GM21360 (cell line): ENCODE measurements around the gene CD40LG.

Experiments used
- ATAC-seq: cut with Tn5 transposase; IDR thresholded peaks from one replicate; pipeline ENCODE4 v1.9.1; 2021; ENCODE audit warnings: mild to moderate bottlenecking, moderate library complexity; ENCODE audit not compliant: unreplicated experiment

The CD40LG gene

DNA sequence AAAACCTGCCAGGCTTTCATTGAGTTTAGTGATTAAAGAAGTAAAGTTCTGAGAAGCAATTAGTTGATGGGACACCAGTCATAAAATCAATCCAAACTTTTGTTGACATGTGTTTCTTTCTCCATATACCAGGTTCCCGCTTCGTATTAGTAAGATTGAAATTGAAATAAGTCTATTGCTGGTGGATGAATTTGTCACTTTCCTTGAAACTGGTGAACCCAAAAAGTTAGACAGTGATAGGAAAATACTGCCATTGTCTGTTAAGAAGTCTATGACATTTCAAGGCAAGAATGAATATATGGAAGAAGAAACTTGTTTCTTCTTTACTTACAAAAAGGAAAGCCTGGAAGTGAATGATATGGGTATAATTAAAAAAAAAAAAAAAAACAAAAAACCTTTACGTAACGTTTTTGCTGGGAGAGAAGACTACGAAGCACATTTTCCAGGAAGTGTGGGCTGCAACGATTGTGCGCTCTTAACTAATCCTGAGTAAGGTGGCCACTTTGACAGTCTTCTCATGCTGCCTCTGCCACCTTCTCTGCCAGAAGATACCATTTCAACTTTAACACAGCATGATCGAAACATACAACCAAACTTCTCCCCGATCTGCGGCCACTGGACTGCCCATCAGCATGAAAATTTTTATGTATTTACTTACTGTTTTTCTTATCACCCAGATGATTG lies at the start of gene CD40LG:
Gene CD40LG (plus strand): TSS at position 482 of the 684 bp plus-strand sequence. CDS start 91 bp downstream, at position 573.
- ATAC-seq: no peak

GRCh38 chrX:136598631-136599030 lies 49.3 kb upstream of the CD40LG start:
- ATAC-seq: no peak

GRCh38 chrX:136600059-136600458 lies 47.9 kb upstream of the CD40LG start:
- no peak for ATAC-seq

DNA sequence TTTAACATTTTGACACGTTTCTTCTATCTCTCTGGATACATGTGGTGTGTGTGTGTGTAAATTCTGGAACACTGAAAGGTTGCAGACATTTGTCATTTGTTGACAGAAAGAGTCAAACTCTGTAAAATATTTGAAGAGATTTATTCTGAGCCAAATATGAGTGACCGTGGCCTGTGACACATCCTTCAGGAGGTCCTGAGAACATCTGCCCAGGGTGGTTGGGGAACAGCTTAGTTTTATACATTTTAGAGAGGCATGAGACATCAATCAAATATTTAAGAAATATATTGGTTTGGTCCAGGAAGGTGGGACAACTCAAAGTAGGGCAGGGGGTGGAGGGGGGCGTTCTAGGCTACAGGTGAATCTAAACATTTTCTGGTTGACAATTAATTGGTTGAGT lies 40.7 kb upstream of the CD40LG start:
- ATAC-seq: no peak

DNA sequence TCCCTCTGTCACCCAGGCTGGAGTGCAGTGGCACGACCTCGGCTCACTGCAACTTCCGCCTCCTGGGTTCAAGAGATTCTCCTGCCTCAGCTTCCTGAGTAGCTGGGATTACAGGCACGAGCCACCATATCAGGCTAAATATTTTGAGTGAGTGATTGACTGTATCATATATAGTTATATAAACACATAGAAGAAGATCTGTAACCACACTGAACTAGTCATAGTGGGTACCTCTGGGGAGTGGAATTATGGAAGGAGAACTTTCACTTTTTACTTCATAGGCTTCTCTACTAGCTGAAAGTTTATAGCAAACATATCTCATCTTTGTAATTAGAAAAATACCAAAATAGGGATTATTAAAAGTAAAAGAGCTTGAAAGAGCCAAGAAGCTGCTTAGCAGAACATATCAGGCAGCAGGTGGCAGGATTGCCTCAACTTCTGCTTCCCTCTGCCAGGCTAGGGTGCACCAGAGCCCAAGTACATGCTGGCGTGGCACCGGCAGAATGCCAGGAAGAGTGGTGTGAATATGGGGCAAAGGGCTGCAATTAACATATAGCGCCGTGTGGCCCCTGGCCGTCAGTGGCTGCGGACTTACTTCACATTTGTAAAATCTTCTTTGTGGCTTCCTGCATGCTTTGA lies 39.5 kb upstream of the CD40LG start:
- ATAC-seq: no peak

DNA sequence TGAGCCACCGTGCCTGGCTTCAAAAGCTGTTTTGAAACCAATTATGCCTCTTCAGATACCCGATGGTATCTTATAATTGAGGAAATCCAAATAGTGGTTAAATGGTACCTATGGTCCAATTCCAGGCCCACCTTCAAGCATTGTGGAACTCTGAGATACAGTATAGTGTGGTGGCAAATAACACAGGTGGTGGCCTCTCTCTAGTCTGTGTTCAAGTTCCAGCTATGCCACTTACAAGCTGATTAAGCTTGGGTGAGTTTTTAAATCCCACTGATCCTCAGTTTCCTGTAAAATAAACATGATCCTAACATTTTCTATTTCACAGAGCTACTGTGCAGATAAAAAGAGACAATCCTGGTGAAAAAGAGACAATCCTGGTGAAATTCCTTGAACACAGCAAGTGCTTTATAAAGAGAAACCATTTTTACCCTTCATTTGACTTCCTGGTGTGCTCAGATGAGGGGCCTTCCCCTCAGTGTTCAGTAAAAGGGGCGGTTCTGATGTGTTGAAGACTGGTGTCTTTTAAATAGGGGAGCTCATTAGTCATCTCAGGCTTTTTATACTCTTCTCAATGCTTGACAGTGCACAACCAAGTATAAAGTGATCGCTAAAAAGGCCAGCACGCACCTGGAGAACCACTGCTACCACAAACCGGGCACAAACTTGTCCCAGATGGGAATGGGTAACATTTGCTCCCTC lies 30.8 kb upstream of the CD40LG start:
- ATAC-seq: peak; percentile 88

DNA sequence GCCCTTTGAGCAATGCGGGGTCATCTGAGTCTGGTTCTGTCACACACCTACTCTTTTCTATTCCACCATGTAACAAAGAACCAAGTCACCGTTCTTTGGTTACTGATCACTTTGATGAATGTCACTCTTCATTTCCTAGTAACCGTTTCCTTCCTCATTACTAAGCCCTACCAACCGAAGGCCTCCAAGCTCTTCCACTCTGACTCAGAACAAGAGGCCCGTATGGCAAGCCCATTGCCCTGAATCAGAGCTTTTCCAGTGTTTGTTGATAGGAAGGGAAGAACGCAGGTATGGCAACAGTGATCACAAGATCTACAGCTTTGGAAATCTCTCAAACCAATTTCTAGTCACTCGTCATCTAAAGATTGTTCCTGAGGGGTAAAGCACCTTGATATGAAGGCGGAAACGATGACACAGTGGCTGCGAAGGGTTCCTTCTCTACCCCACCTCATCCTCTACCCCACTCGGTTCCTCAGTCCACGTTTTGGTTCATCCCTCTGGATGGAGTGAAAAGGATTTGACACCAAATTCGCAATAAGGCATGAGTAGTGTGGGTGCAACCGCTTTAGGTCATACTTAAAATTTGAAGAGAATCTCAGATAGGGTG lies 28.0 kb upstream of the CD40LG start:
- no peak for ATAC-seq

DNA sequence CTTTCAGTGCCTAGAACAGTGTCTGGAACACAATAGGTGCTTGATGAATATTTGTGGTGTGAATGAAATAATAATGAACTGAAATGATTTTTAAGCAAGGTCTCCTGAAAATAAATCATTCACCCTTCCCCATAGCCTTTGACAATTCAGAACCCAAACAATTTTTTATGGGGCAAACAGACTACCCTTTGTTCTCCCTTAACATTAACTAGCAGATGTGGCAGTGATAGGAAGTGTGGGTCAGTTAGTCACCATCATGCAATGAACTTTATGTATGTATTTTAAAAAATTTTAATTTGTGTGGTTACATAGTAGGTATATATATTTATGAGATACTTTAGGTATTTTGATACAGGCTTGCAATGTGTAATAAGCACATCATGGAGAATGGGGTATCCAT lies 27.2 kb upstream of the CD40LG start:
- ATAC-seq: no peak

GRCh38 chrX:136622568-136622967 lies 25.4 kb upstream of the CD40LG start:
- no peak for ATAC-seq

GRCh38 chrX:136623396-136623795 lies 24.6 kb upstream of the CD40LG start:
- no peak for ATAC-seq

DNA sequence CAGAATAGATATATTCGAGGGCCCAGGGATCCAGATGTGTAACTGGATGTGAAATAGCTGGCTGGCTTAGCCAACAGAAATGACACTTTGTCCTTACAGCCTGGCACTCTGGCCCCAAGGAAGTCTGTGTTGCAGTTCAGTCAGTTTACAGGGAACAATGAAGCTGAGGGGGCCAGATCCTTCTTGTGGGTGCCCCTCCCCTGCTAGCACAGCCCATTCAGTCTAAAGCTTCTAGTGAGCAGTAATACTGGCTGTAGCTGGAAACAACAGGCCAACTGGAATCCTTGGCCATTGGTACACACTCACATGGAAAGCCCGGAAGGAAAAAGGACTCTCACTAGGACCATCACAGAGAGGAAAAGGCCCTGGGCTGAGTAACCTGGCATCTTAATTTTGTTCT lies 22.7 kb upstream of the CD40LG start:
- ATAC-seq: no peak

GRCh38 chrX:136626237-136626636 lies 21.7 kb upstream of the CD40LG start:
- no peak for ATAC-seq

GRCh38 chrX:136626891-136627290 lies 21.1 kb upstream of the CD40LG start:
- ATAC-seq: no peak

- no peak for ATAC-seq
Observed at GRCh38 chrX:136627409-136627808, 20.5 kb upstream of the CD40LG start.

DNA sequence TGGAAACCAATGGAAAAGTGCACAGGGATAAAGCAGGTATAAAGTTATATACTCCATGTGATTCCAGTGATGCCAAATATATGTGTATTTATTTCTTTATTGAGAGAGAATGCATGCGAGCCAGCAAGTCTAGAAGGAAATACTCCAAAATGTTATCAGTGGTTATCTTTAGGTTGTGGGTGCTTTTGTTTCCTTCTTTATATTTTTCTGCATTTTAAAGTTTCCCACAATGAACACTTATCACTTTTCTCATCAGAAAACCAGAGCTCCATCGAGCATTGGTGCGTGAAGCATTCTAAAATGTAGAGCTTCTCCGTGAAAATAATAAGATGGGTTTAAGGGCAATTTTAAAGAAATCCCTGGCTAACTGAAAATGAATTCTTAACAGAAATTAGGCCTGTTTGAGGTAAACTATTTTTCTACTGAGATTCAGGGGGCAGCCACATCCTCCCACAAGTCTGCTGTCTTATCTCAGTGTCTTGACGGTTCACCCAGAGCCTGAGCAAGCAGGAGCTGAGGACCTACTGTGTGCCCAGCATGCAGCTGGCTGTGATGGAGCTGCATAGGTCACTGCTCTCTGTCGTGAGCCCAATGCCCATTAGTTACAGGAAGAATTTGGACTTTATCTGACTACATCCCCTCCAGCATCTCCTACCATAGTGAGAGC lies 18.7 kb upstream of the CD40LG start:
- no peak for ATAC-seq

DNA sequence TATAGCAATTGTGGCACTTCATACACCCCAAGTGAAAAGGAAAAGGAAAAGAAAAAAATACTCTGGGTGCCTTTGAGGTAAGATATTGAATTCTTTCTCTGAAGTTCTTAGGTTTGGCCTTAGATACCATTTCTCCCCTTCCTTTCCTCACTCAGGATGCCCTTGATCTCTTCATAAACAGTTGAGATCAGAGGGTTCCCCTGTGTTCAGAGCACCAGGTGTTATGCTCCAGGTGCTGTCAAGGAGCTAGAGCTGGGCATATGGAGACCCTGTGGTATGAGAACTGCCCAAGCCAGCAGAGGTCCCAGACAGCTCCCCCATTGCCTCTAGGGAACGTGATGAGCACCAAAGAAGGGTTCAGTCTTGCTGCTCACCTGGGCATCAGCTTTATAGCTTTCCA lies 17.1 kb upstream of the CD40LG start:
- ATAC-seq: no peak

DNA sequence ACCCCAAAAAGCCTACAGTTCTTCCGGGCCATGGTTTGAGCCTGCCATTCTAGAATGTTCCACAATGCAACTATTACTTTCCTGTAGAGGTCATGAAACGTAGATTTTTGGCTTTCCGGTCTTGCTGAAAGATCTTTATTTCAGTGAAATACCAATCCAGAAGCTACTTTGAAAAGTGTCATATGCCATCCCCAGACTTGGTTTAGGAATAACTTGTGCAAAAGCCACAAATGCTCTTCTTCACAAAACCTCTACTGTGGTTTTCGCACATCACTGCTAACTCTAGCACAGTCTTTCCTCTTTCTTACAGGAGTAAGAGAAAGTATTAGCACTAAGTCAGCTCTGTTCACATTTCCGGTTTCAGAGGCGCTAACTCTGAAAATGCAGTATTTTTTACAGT lies 12.7 kb upstream of the CD40LG start:
- ATAC-seq: no peak

DNA sequence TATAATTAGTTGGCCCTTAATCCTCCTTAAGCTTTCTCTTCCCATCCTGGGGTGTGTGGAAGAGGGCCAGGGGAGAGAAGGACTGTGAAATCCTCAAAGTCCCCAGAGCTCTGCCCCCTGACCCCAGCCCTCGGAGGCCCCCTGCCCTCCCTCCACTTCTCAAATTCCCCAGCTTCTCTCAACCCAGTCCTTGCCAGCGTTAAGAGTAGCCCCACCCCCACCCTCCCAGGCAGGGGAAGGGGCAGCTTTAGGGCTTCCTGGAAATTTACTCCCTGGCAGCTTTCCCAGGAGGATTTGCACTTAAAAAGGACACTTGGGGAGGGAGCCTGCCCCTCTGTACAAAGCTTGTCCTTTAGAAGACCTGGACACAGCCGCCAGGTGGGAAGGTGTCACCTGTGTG lies 11.8 kb upstream of the CD40LG start:
- ATAC-seq: no peak

- no peak for ATAC-seq
Observed at GRCh38 chrX:136639506-136640176, 8.3 kb upstream of the CD40LG start.

GRCh38 chrX:136643243-136643642 lies 4.7 kb upstream of the CD40LG start:
- no peak for ATAC-seq
